ENCODE results near the gene NAALADL1.
A peak's percentile ranks its signal among the peaks of the same experiment; 100 is the strongest.

NAALADL1 gene

GRCh38 chr11:65083134-65083833, 24.9 kb upstream of the NAALADL1 start:
- no peak for DNase-seq (ENCODE audit: extremely low read depth in 1 of 2, low read depth in 1 of 2)

DNA sequence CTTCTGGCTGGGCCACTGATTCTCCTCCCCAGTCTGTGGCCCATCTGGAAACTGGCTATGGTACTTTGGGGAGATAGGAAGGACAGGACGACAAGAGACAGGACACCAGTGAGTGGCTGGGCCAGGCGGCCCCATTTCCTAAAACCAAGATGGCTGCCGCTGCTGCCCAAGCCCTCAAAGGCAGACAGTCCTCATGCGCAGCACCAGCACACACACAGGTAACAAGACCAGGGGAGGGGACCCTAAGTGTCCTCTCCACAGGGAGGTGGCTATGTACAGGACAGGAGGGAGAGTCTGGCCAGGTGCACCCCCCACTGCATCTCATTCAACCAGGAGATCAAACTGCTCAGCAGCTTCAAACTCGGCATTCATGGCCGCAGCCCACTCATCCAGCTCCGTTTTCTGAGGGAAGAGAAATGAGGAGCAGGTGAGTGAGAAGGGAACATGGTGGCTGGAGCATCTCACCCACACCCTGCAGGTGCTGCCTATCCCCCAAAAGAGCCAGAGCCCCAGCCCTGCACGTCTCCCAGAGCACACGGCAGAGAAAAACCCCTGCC, 20.5 kb upstream of the NAALADL1 start:
- no peak for DNase-seq (ENCODE audit: extremely low read depth in 1 of 2, low read depth in 1 of 2)

- peak; percentile 21 to 34 for DNase-seq (ENCODE audit: extremely low read depth in 1 of 2, low read depth in 1 of 2)
These were observed 19.8 kb upstream of the NAALADL1 start for GRCh38 chr11:65078151-65078550.

DNA sequence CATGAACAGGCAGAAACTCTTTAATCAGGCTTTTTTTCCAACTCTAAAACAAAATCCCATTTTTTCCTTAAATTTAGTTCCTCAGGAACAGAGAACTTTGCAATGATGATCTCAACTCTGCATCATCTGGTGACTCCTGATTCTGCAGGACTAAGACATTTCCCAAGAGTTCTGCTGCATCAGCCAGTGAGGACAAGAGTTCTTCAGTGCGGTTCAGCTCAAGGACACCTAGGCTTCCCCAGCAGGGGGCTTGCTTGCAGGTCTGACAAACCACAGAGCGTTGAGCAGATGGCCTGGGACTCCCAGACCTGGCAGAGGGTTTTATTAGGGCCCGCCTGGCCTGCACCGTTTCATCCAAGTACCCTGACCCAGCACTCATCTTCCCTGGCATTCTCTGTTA, 19.1 kb upstream of the NAALADL1 start:
- no peak for DNase-seq (ENCODE audit: extremely low read depth in 1 of 2, low read depth in 1 of 2)

GRCh38 chr11:65072631-65072966, 14.2 kb upstream of the NAALADL1 start:
- DNase-seq (ENCODE audit: extremely low read depth in 1 of 2, low read depth in 1 of 2), result no peak

DNA sequence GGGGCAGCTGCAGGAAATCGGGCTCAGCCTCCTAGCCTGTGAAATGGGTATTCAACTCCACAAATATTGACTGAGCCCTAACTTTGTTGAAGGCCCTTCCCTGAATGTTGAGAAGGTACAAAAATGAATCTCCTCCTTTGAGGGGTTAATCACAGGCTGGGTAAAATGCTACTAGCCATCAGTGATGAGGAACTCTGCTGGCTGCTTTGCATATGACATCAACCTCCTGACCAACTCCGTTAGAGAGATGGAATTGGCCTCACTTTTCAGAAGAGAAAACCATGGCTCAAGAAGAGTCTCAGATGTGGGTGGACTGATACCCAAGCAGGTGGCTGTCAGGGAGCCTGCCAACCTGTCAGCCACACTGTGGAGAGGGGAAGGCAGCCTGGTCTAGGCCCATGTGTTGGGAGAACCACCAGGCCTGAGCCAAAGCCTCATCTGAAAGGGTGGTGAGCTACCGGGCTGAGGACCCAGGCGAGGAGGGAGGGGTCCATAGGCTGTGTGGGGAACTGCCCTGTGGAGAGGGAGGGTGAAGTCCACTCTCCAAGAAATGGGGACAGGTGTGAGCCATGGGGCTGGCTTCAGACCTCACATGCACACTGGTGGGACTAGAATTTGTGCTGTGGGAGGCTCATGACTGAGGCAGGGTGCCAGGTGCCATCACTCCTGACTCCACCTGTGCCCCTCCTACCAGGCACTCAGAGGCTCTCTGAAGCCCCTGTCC, 13.7 kb upstream of the NAALADL1 start:
- DNase-seq (ENCODE audit: extremely low read depth in 1 of 2, low read depth in 1 of 2), result no peak

GRCh38 chr11:65069217-65069616, 10.9 kb upstream of the NAALADL1 start:
- DNase-seq (ENCODE audit: extremely low read depth in 1 of 2, low read depth in 1 of 2), result no peak

GRCh38 chr11:65067446-65067845, 9.1 kb upstream of the NAALADL1 start:
- DNase-seq (ENCODE audit: extremely low read depth in 1 of 2, low read depth in 1 of 2), result no peak

- DNase-seq (ENCODE audit: extremely low read depth in 1 of 2, low read depth in 1 of 2), result no peak
These were observed 8.5 kb upstream of the NAALADL1 start for GRCh38 chr11:65066805-65067291.

DNA sequence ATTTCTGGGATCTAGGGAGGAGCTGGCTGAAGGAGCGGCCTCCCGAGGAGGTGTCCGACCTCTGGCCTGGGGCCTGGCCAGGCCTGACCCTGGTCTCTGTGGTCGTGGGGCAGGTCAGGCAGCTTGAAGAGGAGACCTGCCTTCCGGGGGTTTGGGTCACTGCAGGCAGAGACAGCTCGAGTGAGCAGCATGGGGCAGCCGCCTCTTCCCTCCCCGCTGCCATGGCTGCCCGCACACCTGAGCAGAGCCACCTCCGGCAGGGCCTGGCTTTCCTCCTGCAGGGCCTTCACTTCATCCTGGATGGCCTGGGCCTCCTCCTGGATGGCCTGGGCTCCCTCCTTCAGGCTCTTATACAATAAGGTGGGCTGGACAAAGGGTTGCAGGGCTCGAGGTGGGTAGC, 8.0 kb upstream of the NAALADL1 start:
- no peak for DNase-seq (ENCODE audit: extremely low read depth in 1 of 2, low read depth in 1 of 2)

GRCh38 chr11:65065851-65066250, 7.5 kb upstream of the NAALADL1 start:
- no peak for DNase-seq (ENCODE audit: extremely low read depth in 1 of 2, low read depth in 1 of 2)

GRCh38 chr11:65064847-65065240, 6.5 kb upstream of the NAALADL1 start:
- no peak for DNase-seq (ENCODE audit: extremely low read depth in 1 of 2, low read depth in 1 of 2)

DNA sequence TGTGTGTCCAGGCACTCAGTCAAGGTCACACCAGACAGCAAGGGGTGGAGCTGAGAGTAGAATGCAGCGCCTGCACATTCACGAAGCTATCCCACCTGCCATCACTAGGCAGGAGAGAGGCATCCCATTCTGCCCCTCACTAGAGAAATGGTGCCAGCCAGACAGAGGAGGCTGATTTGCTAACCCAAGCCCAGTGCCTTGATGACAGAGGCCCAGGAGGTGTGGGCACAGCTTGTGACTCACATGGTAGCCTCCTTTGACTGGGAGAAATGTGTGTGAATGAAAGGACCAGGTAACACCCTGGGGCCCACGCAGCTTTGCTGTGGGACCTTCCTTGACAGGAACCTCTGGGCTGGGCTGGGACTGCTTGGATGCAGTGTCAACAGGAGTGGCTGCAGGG, 5.2 kb upstream of the NAALADL1 start:
- no peak for DNase-seq (ENCODE audit: extremely low read depth in 1 of 2, low read depth in 1 of 2)

- no peak for DNase-seq (ENCODE audit: extremely low read depth in 1 of 2, low read depth in 1 of 2)
These were observed 2.6 kb upstream of the NAALADL1 start for GRCh38 chr11:65060913-65061408.

DNA sequence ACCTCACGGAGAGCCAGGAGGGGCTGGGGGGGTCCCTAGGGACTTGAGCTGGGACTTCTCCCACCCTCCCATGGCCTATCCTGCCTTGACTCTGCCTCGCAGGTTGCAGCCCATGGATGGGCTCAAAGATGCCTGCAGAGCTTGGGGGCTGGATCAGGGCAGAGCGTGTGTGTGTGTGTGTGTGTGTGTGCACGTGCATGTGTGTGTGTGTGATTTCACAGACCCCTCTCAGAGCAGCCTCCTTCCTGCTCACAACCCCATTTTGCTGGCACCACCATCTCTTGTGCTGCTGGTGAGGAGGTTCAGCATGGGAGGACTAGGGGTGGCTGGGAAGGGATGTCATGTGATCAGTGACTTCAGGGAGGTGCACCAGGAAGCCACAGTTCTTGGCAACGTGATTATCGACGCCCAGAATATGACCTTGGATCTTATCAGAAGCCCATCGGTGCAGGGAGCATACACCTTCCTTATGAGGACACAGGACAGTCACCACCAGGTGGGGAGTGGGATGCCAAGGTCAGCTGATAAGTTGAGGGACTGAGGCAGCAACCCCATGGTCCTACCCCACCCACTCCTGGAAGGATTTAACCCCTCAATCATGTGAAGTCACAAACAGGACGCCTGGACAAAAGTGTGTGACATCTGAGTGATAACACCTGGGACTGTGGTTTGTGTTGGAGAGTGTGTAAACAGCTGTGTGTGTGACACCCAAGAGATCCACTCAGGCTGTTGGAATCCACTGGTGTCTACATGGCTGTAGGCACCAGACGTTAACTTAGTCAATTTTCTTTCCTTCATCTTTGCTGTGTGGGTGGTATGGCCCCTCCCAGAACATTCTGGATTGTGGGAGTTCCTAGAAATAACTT, 1.8 kb upstream of the NAALADL1 start:
- DNase-seq (ENCODE audit: extremely low read depth in 1 of 2, low read depth in 1 of 2), result no peak

DNA sequence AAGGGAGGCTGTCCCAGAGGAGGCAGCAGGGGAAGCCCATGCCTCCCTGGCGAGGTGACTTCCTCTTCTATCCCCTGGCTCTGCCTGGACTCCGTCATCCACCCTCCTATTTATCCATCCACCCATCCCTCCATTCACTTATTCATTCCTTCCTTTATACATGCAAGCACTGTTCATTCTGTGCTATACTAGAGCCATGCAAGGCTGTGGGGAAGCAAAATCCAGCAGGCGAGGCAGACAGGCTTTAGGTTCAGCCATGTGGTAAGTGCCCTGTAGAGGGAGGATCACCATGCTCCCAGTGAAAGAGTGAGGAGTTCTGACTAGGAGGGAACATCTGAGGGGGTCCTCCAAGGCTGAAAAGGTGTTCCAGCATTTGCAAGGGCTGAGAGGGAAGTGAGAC, 1.2 kb upstream of the NAALADL1 start:
- DNase-seq (ENCODE audit: extremely low read depth in 1 of 2, low read depth in 1 of 2), result no peak

DNA sequence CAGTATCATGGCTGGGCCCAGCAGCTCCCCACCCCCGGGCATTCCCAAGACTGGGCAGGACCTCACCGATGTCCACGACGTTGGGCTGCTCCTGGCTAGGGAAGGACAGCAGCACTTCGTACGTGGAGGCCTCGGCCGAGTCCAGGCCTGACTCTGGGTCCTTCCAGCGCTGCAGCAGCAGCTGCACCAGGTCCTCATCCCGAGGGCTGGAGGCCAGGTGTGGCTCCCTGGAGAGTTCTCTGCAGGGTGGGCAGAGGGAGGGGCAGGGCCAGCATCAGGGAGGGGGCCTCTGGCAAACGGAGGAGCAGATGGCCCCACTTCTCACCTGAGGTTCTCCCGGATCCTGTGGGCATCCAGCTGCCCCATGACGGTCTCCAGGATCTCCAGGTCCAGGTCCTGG, 341 bp downstream of the NAALADL1 start:
- DNase-seq (ENCODE audit: extremely low read depth in 1 of 2, low read depth in 1 of 2), result no peak

DNA sequence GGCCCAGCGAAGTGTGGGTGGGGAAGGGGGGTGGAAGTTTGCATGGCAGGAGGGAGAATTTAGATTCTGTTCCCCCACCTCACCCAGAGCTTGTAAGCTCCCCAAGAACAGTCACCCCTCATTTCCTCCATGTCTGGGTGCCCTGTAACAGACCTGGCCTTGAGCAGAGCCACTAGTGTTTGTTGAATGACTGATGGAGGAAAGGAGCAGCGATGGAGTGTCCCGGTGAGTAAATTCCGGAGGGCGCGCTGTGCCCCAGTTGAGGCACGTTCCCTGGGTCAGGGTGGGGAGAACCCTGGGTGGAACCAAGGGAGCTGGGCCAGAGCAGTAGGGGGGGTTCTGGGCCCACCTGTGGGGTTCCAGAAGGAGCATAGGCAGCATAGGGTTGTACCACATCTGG, 827 bp downstream of the NAALADL1 start:
- DNase-seq (ENCODE audit: extremely low read depth in 1 of 2, low read depth in 1 of 2), result no peak

DNA sequence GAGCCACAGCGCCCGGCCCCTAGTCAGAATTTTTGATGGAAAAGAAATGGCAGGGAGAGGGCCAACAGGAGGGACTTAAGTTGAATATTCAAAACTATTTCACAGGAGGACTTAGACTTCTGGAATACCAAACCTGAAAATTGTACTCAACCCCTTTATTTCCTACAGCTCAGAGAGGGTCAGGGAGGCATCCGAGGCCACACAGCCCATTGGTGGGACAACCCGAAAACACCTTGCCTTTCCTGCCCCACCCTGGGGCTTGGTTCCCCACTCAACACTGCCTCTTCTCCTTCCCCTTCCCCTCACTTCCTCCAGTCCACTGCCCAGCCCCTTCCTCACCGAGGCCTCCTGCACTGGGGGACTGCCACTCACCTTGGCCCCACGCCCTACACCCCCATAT, 1.4 kb downstream of the NAALADL1 start:
- no peak for DNase-seq (ENCODE audit: extremely low read depth in 1 of 2, low read depth in 1 of 2)

DNA sequence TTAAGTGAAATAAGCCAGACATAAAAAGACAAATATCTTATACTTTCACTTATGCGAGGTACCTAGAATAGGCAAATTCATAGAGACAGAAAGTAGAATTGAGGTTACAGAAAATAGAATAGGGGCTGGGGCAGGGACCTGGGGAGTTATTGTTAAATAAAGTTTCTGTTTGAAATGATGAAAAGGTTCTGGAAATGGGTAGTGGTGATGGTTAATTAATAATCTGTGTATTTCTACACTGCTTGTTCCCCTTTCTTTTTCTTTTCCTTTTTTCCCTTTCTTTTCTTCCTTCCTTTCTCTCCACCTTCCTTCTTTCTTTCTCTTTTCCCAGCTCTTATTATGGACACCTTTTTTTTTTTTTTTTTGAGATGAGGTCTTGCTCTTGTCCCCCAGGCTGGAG, 2.8 kb downstream of the NAALADL1 start:
- DNase-seq (ENCODE audit: extremely low read depth in 1 of 2, low read depth in 1 of 2), result no peak

GRCh38 chr11:65053827-65054508, 4.4 kb downstream of the NAALADL1 start:
- DNase-seq (ENCODE audit: extremely low read depth in 1 of 2, low read depth in 1 of 2), result no peak
